Measurements from ENCODE around the gene LCMT2.

DNA sequence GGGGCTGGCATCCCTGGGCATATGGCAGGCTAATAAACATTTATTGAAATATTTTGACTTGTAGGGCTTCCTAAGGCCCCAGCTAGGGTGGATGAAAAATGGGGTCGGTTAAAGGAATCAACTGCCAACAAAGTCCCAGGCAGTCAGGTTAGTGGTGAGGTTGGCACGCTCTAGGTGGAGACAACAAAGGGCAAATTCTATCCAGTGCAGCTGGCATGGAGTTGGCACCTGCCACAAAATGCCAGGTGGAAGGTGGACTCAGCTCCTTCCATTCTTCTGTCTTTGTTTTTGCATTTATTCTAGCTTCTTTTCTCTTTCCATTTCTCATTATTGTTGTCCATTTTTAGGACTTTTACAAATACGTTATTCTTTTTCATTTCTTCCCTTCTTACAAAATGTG is 31.0 kb downstream of the LCMT2 start:
- TF ChIP-seq, protein P1, sequence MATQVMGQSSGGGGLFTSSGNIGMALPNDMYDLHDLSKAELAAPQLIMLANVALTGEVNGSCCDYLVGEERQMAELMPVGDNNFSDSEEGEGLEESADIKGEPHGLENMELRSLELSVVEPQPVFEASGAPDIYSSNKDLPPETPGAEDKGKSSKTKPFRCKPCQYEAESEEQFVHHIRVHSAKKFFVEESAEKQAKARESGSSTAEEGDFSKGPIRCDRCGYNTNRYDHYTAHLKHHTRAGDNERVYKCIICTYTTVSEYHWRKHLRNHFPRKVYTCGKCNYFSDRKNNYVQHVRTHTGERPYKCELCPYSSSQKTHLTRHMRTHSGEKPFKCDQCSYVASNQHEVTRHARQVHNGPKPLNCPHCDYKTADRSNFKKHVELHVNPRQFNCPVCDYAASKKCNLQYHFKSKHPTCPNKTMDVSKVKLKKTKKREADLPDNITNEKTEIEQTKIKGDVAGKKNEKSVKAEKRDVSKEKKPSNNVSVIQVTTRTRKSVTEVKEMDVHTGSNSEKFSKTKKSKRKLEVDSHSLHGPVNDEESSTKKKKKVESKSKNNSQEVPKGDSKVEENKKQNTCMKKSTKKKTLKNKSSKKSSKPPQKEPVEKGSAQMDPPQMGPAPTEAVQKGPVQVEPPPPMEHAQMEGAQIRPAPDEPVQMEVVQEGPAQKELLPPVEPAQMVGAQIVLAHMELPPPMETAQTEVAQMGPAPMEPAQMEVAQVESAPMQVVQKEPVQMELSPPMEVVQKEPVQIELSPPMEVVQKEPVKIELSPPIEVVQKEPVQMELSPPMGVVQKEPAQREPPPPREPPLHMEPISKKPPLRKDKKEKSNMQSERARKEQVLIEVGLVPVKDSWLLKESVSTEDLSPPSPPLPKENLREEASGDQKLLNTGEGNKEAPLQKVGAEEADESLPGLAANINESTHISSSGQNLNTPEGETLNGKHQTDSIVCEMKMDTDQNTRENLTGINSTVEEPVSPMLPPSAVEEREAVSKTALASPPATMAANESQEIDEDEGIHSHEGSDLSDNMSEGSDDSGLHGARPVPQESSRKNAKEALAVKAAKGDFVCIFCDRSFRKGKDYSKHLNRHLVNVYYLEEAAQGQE (IDR thresholded peaks at IDR 0.05; ENCODE audit: insufficient read depth in 1 of 2, low read depth in 2 of 2, low read length in 2 of 2), result no peak
- TF ChIP-seq POLR2AphosphoS5 (IDR thresholded peaks at IDR 0.05; ENCODE audit: low read depth, low read length) (no peak), TAF1 (IDR thresholded peaks at IDR 0.05; ENCODE audit: borderline replicate concordance, insufficient read depth, low read length) (no peak), SIN3A (IDR thresholded peaks at IDR 0.05; ENCODE audit: borderline replicate concordance, insufficient read depth, low read length) (no peak)
